Karpas-422 (cell line): ENCODE results near the gene ITGAD. TPM values are rescaled to one million over a fixed set of nuclear protein-coding genes. Genes with fewer than 3 reads are reported as not detected.

Experiments
- DNase-seq: peaks from one replicate; pipeline ENCODE4 v3.0.0-alpha.2; 2015
- H2AFZ ChIP-seq: fragments of 200-600 bp; sonication (generic); 2 replicates; pipeline ENCODE4 v1.6.1; 2014; ENCODE audit warnings: antibody characterized with exemption, low read length, mixed read lengths
- H3K27ac ChIP-seq: fragments of 200-600 bp; sonication (generic); 2 replicates; pipeline ENCODE4 v1.5.1; 2014; ENCODE audit warnings: mild to moderate bottlenecking, low read length, moderate library complexity
- H3K27me3 ChIP-seq: fragments of 200-600 bp; sonication (generic); 2 replicates; pipeline ENCODE4 v1.6.1; 2014; ENCODE audit warnings: low read length, mixed read lengths
- H3K36me3 ChIP-seq: fragments of 200-600 bp; sonication (generic); 2 replicates; pipeline ENCODE4 v1.6.1; 2014; ENCODE audit warnings: low read length, mixed read lengths; ENCODE audit not compliant: insufficient read depth
- H3K4me1 ChIP-seq: fragments of 200-600 bp; sonication (generic); 2 replicates; pipeline ENCODE4 v1.6.1; 2014; ENCODE audit warnings: mild to moderate bottlenecking, low read length, mixed read lengths
- H3K4me2 ChIP-seq: fragments of 200-600 bp; sonication (generic); 2 replicates; pipeline ENCODE4 v1.6.1; 2014; ENCODE audit warnings: low read length, low read depth, mild to moderate bottlenecking; ENCODE audit not compliant: poor library complexity, severe bottlenecking
- H3K4me3 ChIP-seq: fragments of 200-600 bp; sonication (generic); 2 replicates; pipeline ENCODE4 v1.5.1; 2014; ENCODE audit warnings: mild to moderate bottlenecking, antibody characterized with exemption, low read length, mixed read lengths
- H3K79me2 ChIP-seq: fragments of 200-600 bp; sonication (generic); 2 replicates; pipeline ENCODE4 v1.6.1; 2014; ENCODE audit warnings: mild to moderate bottlenecking, low read length, mixed read lengths
- H3K9ac ChIP-seq: fragments of 200-600 bp; sonication (generic); 2 replicates; pipeline ENCODE4 v1.6.0; 2014; ENCODE audit warnings: low read length
- H3K9me2 ChIP-seq: fragments of 200-600 bp; sonication (generic), shearing (Covaris generic); replicated peaks from 2 replicates; pipeline ENCODE4 v1.6.0; 2014; ENCODE audit warnings: mild to moderate bottlenecking, low read length, moderate library complexity; ENCODE audit not compliant: insufficient read depth
- H3K9me3 ChIP-seq: fragments of 300-700, 200-600 bp; sonication (generic); 2 replicates; pipeline ENCODE4 v1.6.1; 2014; ENCODE audit warnings: low read length, mixed read lengths
- H4K20me1 ChIP-seq: fragments of 200-600 bp; sonication (generic); 2 replicates; pipeline ENCODE4 v1.6.1; 2014; ENCODE audit warnings: mild to moderate bottlenecking, antibody characterized with exemption, low read length, low read depth; ENCODE audit not compliant: insufficient read depth
- total RNA-seq: library from RNA; depleted of rRNA; stranded (reverse); fragments of >200 nt; shearing (Covaris generic); gene quantifications from 2 replicates; pipeline ENCODE4 v1.2.3, GENCODE V29; 2014; ENCODE audit warnings: low replicate concordance

The ITGAD gene
- total RNA-seq, 1 experiment from 2014 or later = not detected

GRCh38 chr16:31375231-31375630 is 17.9 kb upstream of the ITGAD start:
- Histone ChIP-seq H3K9me2 (no peaks in the 10 kb centered on the region), H2AFZ (no peak overlapping the region), H3K9ac (no peak overlapping the region), H3K36me3 (no peaks in the 10 kb centered on the region), H3K79me2 (no peaks in the 10 kb centered on the region), H3K4me2 (no peak overlapping the region), H3K4me3 (no peak overlapping the region), H4K20me1 (no peaks in the 10 kb centered on the region), H3K27me3 (no peaks in the 10 kb centered on the region), H3K27ac (no peak overlapping the region), H3K4me1 (no peaks in the 10 kb centered on the region), H3K9me3 (no peaks in the 10 kb centered on the region)
- no peak for DNase-seq

- H3K9ac ChIP-seq = no peak overlapping the region
- no peaks in the 10 kb centered on the region for H3K9me3 ChIP-seq
- DNase-seq = no peak
- H3K36me3 ChIP-seq = no peaks in the 10 kb centered on the region
- H3K4me1 ChIP-seq = no peaks in the 10 kb centered on the region
- no peaks in the 10 kb centered on the region for H4K20me1 ChIP-seq
- H3K4me2 ChIP-seq = no peak overlapping the region
- H3K79me2 ChIP-seq = no peaks in the 10 kb centered on the region
- H3K9me2 ChIP-seq = no peaks in the 10 kb centered on the region
- H3K27ac ChIP-seq = no peak overlapping the region
- no peaks in the 10 kb centered on the region for H3K27me3 ChIP-seq
- no peak overlapping the region for H3K4me3 ChIP-seq
- H2AFZ ChIP-seq = no peak overlapping the region
These were observed 16.4 kb upstream of the ITGAD start for GRCh38 chr16:31376705-31377104.

- no peaks in the 10 kb centered on the region for H3K4me1 ChIP-seq
- no peak overlapping the region for H3K4me3 ChIP-seq
- no peak overlapping the region for H3K27ac ChIP-seq
These were observed 15.8 kb upstream of the ITGAD start for GRCh38 chr16:31377210-31377903.

GRCh38 chr16:31380201-31380600 is 12.9 kb upstream of the ITGAD start:
- Histone ChIP-seq H3K27ac (no peak overlapping the region), H4K20me1 (no peaks in the 10 kb centered on the region), H3K27me3 (no peaks in the 10 kb centered on the region), H2AFZ (no peak overlapping the region), H3K9me2 (no peaks in the 10 kb centered on the region), H3K9me3 (no peaks in the 10 kb centered on the region), H3K4me2 (no peak overlapping the region), H3K9ac (no peak overlapping the region), H3K79me2 (no peaks in the 10 kb centered on the region), H3K4me1 (no peaks in the 10 kb centered on the region), H3K4me3 (no peak overlapping the region), H3K36me3 (no peaks in the 10 kb centered on the region)
- DNase-seq = no peak

More at GRCh38 chr16:31377210-31377903, 15.8 kb upstream of the ITGAD start:
- no peak for DNase-seq
- H4K20me1 ChIP-seq = no peaks in the 10 kb centered on the region
- H3K36me3 ChIP-seq = no peaks in the 10 kb centered on the region
- no peaks in the 10 kb centered on the region for H3K9me2 ChIP-seq
- no peaks in the 10 kb centered on the region for H3K79me2 ChIP-seq
- no peaks in the 10 kb centered on the region for H3K27me3 ChIP-seq
- H3K9ac ChIP-seq = no peak overlapping the region
- no peaks in the 10 kb centered on the region for H3K9me3 ChIP-seq
- no peak overlapping the region for H3K4me2 ChIP-seq
- H2AFZ ChIP-seq = no peak overlapping the region

GRCh38 chr16:31382485-31383161 is 10.5 kb upstream of the ITGAD start:
- Histone ChIP-seq H3K4me2 (no peak overlapping the region), H3K4me3 (no peak overlapping the region), H3K4me1 (peaks cover 4% of the 10 kb centered on the region; the same call in 1 of the 2 replicates), H3K9me2 (no peaks in the 10 kb centered on the region), H3K36me3 (no peaks in the 10 kb centered on the region), H3K27me3 (no peaks in the 10 kb centered on the region), H4K20me1 (no peaks in the 10 kb centered on the region), H2AFZ (no peak overlapping the region), H3K9me3 (no peaks in the 10 kb centered on the region), H3K79me2 (no peaks in the 10 kb centered on the region), H3K27ac (no peak overlapping the region), H3K9ac (no peak overlapping the region)
- peak; percentile 79 for DNase-seq

GRCh38 chr16:31385680-31386079 is 7.5 kb upstream of the ITGAD start:
- DNase-seq = no peak
- H3K4me2 ChIP-seq = no peak overlapping the region
- H3K4me1 ChIP-seq = peaks cover 4% of the 10 kb centered on the region; the same call in 1 of the 2 replicates
- no peak overlapping the region for H3K27ac ChIP-seq
- H4K20me1 ChIP-seq = no peaks in the 10 kb centered on the region
- H3K9ac ChIP-seq = no peak overlapping the region
- H3K79me2 ChIP-seq = no peaks in the 10 kb centered on the region
- H3K9me3 ChIP-seq = no peaks in the 10 kb centered on the region
- no peak overlapping the region for H2AFZ ChIP-seq
- H3K36me3 ChIP-seq = no peaks in the 10 kb centered on the region
- H3K27me3 ChIP-seq = no peaks in the 10 kb centered on the region
- H3K4me3 ChIP-seq = no peak overlapping the region
- H3K9me2 ChIP-seq = no peaks in the 10 kb centered on the region

- Histone ChIP-seq H3K27me3 (no peaks in the 10 kb centered on the region), H4K20me1 (no peaks in the 10 kb centered on the region), H3K4me1 (peaks cover 4% of the 10 kb centered on the region; the same call in 1 of the 2 replicates), H3K9ac (no peak overlapping the region), H3K4me3 (no peak overlapping the region), H3K79me2 (no peaks in the 10 kb centered on the region), H3K9me2 (no peaks in the 10 kb centered on the region), H2AFZ (no peak overlapping the region), H3K27ac (no peak overlapping the region), H3K4me2 (no peak overlapping the region), H3K36me3 (no peaks in the 10 kb centered on the region), H3K9me3 (no peaks in the 10 kb centered on the region)
- peak; percentile 55 for DNase-seq
These were observed 6.8 kb upstream of the ITGAD start for GRCh38 chr16:31386157-31386984.

GRCh38 chr16:31388535-31388934 is 4.6 kb upstream of the ITGAD start:
- no peak overlapping the region for H2AFZ ChIP-seq
- H3K9me3 ChIP-seq = no peaks in the 10 kb centered on the region
- no peak for DNase-seq
- no peaks in the 10 kb centered on the region for H3K27me3 ChIP-seq
- H3K4me1 ChIP-seq = peaks cover 11% of the 10 kb centered on the region
- H3K27ac ChIP-seq = no peak overlapping the region
- H3K79me2 ChIP-seq = no peaks in the 10 kb centered on the region
- H4K20me1 ChIP-seq = no peaks in the 10 kb centered on the region
- H3K9me2 ChIP-seq = no peaks in the 10 kb centered on the region
- H3K4me3 ChIP-seq = no peak overlapping the region
- H3K36me3 ChIP-seq = no peaks in the 10 kb centered on the region
- H3K4me2 ChIP-seq = no peak overlapping the region
- no peak overlapping the region for H3K9ac ChIP-seq
